SW480 (cell line): Measurements from ENCODE around the gene ZBTB44.
"Not testable (repeated sequence)": the region's sequence is repeated elsewhere in the genome, so short reads cannot be mapped to it uniquely, and the experiment has no call there.

Source experiments
- DNase-seq: peaks from one replicate; pipeline ENCODE4 v3.0.0-alpha.2; 2016; ENCODE audit warnings: low spot score

Gene ZBTB44

GRCh38 chr11:130249929-130250328 lies 64.8 kb downstream of the ZBTB44 start:
- DNase-seq, result not testable (repeated sequence)

- no peak for DNase-seq
Observed at GRCh38 chr11:130249371-130249770, 65.3 kb downstream of the ZBTB44 start.

GRCh38 chr11:130247319-130247718 lies 67.4 kb downstream of the ZBTB44 start:
- DNase-seq, result no peak

- DNase-seq, result no peak
Observed at GRCh38 chr11:130246738-130247137, 68.0 kb downstream of the ZBTB44 start.

- no peak for DNase-seq
Observed at GRCh38 chr11:130246270-130246669, 68.4 kb downstream of the ZBTB44 start.

- not testable (repeated sequence) for DNase-seq
Observed at GRCh38 chr11:130245375-130245774, 69.3 kb downstream of the ZBTB44 start.

GRCh38 chr11:130244848-130245247 lies 69.9 kb downstream of the ZBTB44 start:
- DNase-seq, result no peak

GRCh38 chr11:130243816-130244215 lies 70.9 kb downstream of the ZBTB44 start:
- no peak for DNase-seq

GRCh38 chr11:130241713-130242112 lies 73.0 kb downstream of the ZBTB44 start:
- no peak for DNase-seq

- no peak for DNase-seq
Observed at GRCh38 chr11:130237282-130238006, 77.3 kb downstream of the ZBTB44 start.

- no peak for DNase-seq
Observed at GRCh38 chr11:130234315-130234714, 80.4 kb downstream of the ZBTB44 start.

GRCh38 chr11:130233888-130234287 lies 80.8 kb downstream of the ZBTB44 start:
- not testable (repeated sequence) for DNase-seq

- not testable (repeated sequence) for DNase-seq
Observed at GRCh38 chr11:130233486-130233885, 81.2 kb downstream of the ZBTB44 start.

GRCh38 chr11:130227373-130227772 lies 87.3 kb downstream of the ZBTB44 start:
- DNase-seq, result no peak

- no peak for DNase-seq
Observed at GRCh38 chr11:130223291-130223971, 91.3 kb downstream of the ZBTB44 start.

- no peak for DNase-seq
Observed at GRCh38 chr11:130220311-130221035, 94.2 kb downstream of the ZBTB44 start.

GRCh38 chr11:130219148-130219547 lies 95.6 kb downstream of the ZBTB44 start:
- DNase-seq, result no peak

GRCh38 chr11:130218501-130219070 lies 96.1 kb downstream of the ZBTB44 start:
- no peak for DNase-seq

- no peak for DNase-seq
Observed at GRCh38 chr11:130217133-130218031, 97.3 kb downstream of the ZBTB44 start.

GRCh38 chr11:130216591-130217132 lies 98.1 kb downstream of the ZBTB44 start:
- no peak for DNase-seq

GRCh38 chr11:130216221-130216550 lies 98.5 kb downstream of the ZBTB44 start:
- DNase-seq, result no peak
